Activated T-helper 17 cell treated with anti-CD3 and anti-CD28 coated beads, Interleukin-2, amount 50 U/mL, for 72 hours (primary cell): Measurements from ENCODE around the gene DGKQ. TPM values are rescaled to one million over a fixed set of nuclear protein-coding genes. Genes with fewer than 3 reads are reported as not detected.
"Not testable (repeated sequence)": the region's sequence is repeated elsewhere in the genome, so short reads cannot be mapped to it uniquely, and the experiment has no call there.

Experiments
- ATAC-seq: fragments of 150-1000 bp; cut with Tn5 transposase; replicated peaks from 2 replicates; pipeline ENCODE4 v1.10.0; 2021; ENCODE audit warnings: mild to moderate bottlenecking, moderate library complexity
- H3K27ac Mint-ChIP-seq: one replicate; pipeline ENCODE4 v1.8.0; 2022; ENCODE audit warnings: mixed read lengths
- H3K27me3 Mint-ChIP-seq: one replicate; pipeline ENCODE4 v1.8.0; 2022; ENCODE audit warnings: mixed read lengths
- H3K36me3 Mint-ChIP-seq: one replicate; pipeline ENCODE4 v1.8.0; 2022; ENCODE audit warnings: low read depth, mild to moderate bottlenecking, mixed read lengths
- H3K4me1 Mint-ChIP-seq: one replicate; pipeline ENCODE4 v1.8.0; 2022; ENCODE audit warnings: mixed read lengths
- H3K4me3 Mint-ChIP-seq: one replicate; pipeline ENCODE4 v1.8.0; 2022; ENCODE audit warnings: mild to moderate bottlenecking, mixed read lengths
- H3K9me3 Mint-ChIP-seq: one replicate; pipeline ENCODE4 v1.8.0; 2022; ENCODE audit warnings: mixed read lengths
- total RNA-seq, 2 donors: library from RNA; stranded (reverse); gene quantifications; one replicate each; pipeline ENCODE4 v1.2.3, GENCODE V29; 2022

DGKQ gene
- total RNA-seq, 2 donors from 2014 or later = 4.8 to 9.0 TPM

GRCh38 chr4:948101-948935 is 25.1 kb downstream of the DGKQ start:
- no peaks in the 10 kb centered on the region for H3K36me3 Mint-ChIP-seq

DNA sequence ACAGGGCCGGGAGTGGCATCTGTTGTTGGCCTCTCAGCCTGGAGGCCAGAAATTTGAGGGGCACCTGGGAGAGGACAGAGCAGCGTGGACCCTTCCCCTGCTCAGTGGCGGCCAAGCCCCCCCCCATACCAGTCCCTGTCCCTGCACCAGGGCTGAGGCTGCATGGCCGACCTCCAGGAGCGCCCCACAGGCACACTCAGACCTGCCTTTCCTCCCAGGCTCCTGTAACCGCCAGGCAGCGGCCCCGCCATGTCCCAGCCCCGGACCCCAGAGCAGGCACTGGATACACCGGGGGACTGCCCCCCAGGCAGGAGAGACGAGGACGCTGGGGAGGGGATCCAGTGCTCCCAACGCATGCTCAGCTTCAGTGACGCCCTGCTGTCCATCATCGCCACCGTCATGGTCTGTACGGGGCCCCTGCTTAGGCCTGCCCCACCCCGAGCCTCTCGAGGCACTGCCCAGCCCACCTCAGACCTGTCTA is 25.8 kb downstream of the DGKQ start:
- Mint-ChIP-seq H3K9me3 (no peaks in the 10 kb centered on the region), H3K27ac (no peak overlapping the region), H3K36me3 (no peaks in the 10 kb centered on the region), H3K4me3 (no peak overlapping the region), H3K27me3 (no peaks in the 10 kb centered on the region), H3K4me1 (peaks cover 10% of the 10 kb centered on the region)
- ATAC-seq = no peak

More at GRCh38 chr4:948101-948935, 25.1 kb downstream of the DGKQ start:
- Mint-ChIP-seq H3K27ac (no peak overlapping the region), H3K9me3 (no peaks in the 10 kb centered on the region), H3K4me1 (peaks cover 10% of the 10 kb centered on the region), H3K4me3 (no peak overlapping the region), H3K27me3 (no peaks in the 10 kb centered on the region)
- ATAC-seq = no peak

GRCh38 chr4:946517-947471 is 26.6 kb downstream of the DGKQ start:
- H3K27ac Mint-ChIP-seq = no peak overlapping the region
- H3K27me3 Mint-ChIP-seq = no peaks in the 10 kb centered on the region
- no peak for ATAC-seq
- peaks cover 10% of the 10 kb centered on the region for H3K4me1 Mint-ChIP-seq
- no peaks in the 10 kb centered on the region for H3K9me3 Mint-ChIP-seq
- no peak overlapping the region for H3K4me3 Mint-ChIP-seq
- no peaks in the 10 kb centered on the region for H3K36me3 Mint-ChIP-seq

DNA sequence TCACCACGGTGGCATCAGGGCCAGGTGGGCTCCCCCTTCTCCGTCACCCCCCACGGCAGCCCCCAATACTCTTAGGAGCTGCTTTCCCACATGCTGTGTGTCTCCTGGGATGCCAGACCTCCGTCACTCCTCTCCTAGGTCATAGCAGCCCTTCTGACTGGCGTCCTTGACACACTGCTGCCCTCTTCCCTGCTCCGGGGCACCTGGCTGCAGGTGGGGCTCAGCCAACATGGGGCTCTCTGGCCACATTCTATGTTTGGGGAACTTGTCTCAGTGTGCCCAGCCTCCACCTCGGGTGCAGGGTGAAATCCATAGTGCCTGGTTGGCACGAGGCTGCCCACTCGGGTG is 27.3 kb downstream of the DGKQ start:
- no peaks in the 10 kb centered on the region for H3K27me3 Mint-ChIP-seq
- peaks cover 10% of the 10 kb centered on the region for H3K4me1 Mint-ChIP-seq
- no peak overlapping the region for H3K27ac Mint-ChIP-seq
- H3K4me3 Mint-ChIP-seq = no peak overlapping the region
- no peaks in the 10 kb centered on the region for H3K36me3 Mint-ChIP-seq
- no peaks in the 10 kb centered on the region for H3K9me3 Mint-ChIP-seq
- ATAC-seq = no peak

DNA sequence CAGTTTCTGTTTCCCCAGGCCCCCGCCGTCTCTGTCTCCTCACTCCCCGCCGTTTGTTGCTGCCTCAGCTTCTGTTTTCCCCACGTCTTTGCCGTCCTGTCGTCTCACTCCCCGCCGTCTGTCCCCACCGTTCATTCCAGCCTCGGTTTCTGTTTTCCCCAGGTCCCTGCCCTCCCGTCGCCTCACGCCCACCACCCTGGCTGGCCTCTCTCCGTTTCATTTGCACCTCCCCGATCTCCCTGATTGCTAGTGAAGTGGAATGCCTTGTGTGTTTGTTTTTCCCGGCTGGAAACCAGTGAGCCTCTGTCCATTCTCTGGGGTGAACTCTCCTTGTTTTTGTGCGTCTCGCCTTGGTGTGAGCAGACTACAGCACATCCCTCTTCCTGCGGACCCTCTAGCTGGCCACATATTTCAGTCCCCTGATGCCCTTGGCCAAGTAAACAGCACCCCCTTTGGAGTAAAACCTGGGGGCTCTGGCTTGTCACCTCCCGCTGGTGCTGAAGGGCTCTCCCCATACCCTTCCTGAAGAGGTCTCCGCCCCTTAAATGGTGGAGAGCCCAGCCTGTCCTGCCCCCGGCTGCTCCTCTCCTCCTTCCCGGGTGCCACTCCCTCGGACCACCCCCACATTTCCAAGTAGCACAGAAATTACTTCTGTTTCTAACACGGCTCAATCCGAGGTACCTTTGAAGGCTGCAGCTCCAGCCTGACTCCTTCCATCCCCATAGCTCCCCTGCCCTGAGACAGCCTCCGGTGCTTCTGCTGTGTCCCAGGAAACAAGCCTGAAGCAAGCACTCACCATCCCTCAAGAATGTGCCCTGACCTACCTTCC is 27.9 kb downstream of the DGKQ start:
- Mint-ChIP-seq H3K36me3 (no peaks in the 10 kb centered on the region), H3K9me3 (no peaks in the 10 kb centered on the region), H3K4me3 (no peak overlapping the region), H3K27me3 (no peaks in the 10 kb centered on the region), H3K27ac (no peak overlapping the region), H3K4me1 (peaks cover 10% of the 10 kb centered on the region)
- ATAC-seq = no peak

GRCh38 chr4:939508-939907 is 33.9 kb downstream of the DGKQ start:
- H3K36me3 Mint-ChIP-seq, H3K4me1 Mint-ChIP-seq, H3K27ac Mint-ChIP-seq, ATAC-seq, H3K27me3 Mint-ChIP-seq, H3K9me3 Mint-ChIP-seq, H3K4me3 Mint-ChIP-seq: not testable (repeated sequence)

DNA sequence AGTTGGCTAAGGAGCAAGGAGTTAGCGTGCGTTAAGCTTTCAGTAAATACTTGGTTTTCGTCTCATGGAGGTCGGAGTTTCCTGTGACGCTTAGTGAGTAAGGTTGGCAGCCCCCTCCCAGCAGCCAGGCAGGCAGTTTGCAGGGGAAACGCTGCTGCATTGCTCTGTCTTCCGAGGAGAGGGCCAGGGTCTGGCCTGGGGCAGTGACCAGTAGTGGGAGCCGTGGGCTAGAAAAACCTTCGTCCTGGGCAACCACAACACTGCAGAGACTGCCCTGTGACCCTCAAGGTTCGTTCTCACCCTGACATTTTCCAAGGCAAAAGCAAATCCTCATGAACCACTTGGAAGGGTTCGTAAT is 40.7 kb downstream of the DGKQ start:
- no peak for ATAC-seq
- peak overlapping the region; percentile 89 for H3K27ac Mint-ChIP-seq
- peak overlapping the region; percentile 94 for H3K4me3 Mint-ChIP-seq
- H3K27me3 Mint-ChIP-seq = no peaks in the 10 kb centered on the region
- no peaks in the 10 kb centered on the region for H3K9me3 Mint-ChIP-seq
- H3K36me3 Mint-ChIP-seq = peaks cover 24% of the 10 kb centered on the region
- peaks cover 19% of the 10 kb centered on the region for H3K4me1 Mint-ChIP-seq

DNA sequence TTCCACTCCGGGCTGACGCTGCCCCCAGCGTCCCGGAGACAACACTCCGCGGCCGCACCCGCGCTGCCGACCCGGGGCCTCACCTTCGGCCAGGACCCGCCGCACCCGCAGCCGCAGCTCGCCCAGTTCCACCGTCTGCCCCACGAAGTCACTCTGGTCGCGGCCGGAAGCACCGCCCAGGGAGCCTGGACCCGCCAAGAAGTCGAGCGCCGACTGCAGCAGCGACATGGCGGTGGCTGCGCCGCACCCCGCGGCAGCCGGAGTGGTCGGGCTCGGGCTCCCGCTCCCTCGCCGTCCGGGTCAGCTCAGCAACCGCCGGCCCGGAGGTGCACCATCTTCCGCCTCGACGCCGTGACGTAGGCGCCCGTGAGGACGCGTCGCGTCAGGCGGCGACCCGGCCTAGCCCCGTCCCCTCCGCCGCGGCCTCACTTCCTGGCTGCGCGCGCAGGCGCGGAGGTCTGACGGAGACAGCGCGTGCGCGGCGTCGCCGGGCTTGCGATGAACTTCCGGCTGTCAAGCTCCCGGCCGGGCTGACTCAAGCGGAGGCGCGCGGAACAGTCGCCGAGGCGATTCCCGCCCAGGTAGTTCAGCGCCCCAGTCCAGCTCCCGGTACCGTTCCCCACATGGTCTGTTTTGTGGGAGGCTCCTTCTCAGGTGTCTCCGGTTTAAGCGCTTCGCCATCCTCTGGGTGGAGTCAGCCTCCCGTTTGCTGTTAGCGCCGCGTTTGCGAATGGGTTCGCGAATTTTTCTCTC is 41.2 kb downstream of the DGKQ start, which contains the start of the genes GAK and TMEM175:
Gene GAK (minus strand): TSS at position 357 of the 753 bp plus-strand sequence. CDS start 129 bp downstream, at position 228.
Gene TMEM175 (plus strand): TSS at position 501 of the 753 bp plus-strand sequence. CDS start 15,280 bp downstream, outside the sequence.
- no peaks in the 10 kb centered on the region for H3K9me3 Mint-ChIP-seq

GRCh38 chr4:931194-931959 is 42.0 kb downstream of the DGKQ start:
- peaks cover 20% of the 10 kb centered on the region for H3K4me1 Mint-ChIP-seq
- ATAC-seq = no peak
- H3K27me3 Mint-ChIP-seq = no peaks in the 10 kb centered on the region
- peak overlapping the region; percentile 94 for H3K4me3 Mint-ChIP-seq
- peak overlapping the region; percentile 89 for H3K27ac Mint-ChIP-seq
- peaks cover 25% of the 10 kb centered on the region for H3K36me3 Mint-ChIP-seq
- H3K9me3 Mint-ChIP-seq = no peaks in the 10 kb centered on the region

More for the DNA sequence above, 41.2 kb downstream of the DGKQ start, which contains the start of the genes GAK and TMEM175:
- peak; percentile 97 for ATAC-seq
- Mint-ChIP-seq H3K36me3 (peaks cover 24% of the 10 kb centered on the region), H3K27me3 (no peaks in the 10 kb centered on the region), H3K4me1 (peaks cover 19% of the 10 kb centered on the region), H3K27ac (peak within 1 kb of the TSS; percentile 89), H3K4me3 (peak within 1 kb of the TSS; percentile 94)

- Mint-ChIP-seq H3K27me3 (no peaks in the 10 kb centered on the region), H3K27ac (peak overlapping the region; percentile 89), H3K4me3 (peak overlapping the region; percentile 94), H3K9me3 (no peaks in the 10 kb centered on the region), H3K36me3 (peaks cover 30% of the 10 kb centered on the region), H3K4me1 (peaks cover 25% of the 10 kb centered on the region)
- no peak for ATAC-seq
Measured at GRCh38 chr4:930827-931193, 42.6 kb downstream of the DGKQ start.

GRCh38 chr4:930028-930551 is 43.3 kb downstream of the DGKQ start:
- peaks cover 29% of the 10 kb centered on the region for H3K4me1 Mint-ChIP-seq
- no peak for ATAC-seq
- H3K27ac Mint-ChIP-seq = peak overlapping the region; percentile 89
- H3K36me3 Mint-ChIP-seq = peaks cover 30% of the 10 kb centered on the region
- no peaks in the 10 kb centered on the region for H3K9me3 Mint-ChIP-seq
- no peaks in the 10 kb centered on the region for H3K27me3 Mint-ChIP-seq
- H3K4me3 Mint-ChIP-seq = peak overlapping the region; percentile 94

- Mint-ChIP-seq H3K4me1 (peaks cover 37% of the 10 kb centered on the region), H3K9me3 (no peaks in the 10 kb centered on the region), H3K36me3 (peaks cover 30% of the 10 kb centered on the region), H3K27ac (peak overlapping the region; percentile 43), H3K27me3 (no peaks in the 10 kb centered on the region), H3K4me3 (peak overlapping the region; percentile 21)
- no peak for ATAC-seq
Measured at GRCh38 chr4:929096-929765, 44.1 kb downstream of the DGKQ start.
